ENCODE measurements around the gene GPBP1L1. TPM values are rescaled to one million over a fixed set of nuclear protein-coding genes. Genes with fewer than 3 reads are reported as not detected.
"Not testable (repeated sequence)": the region's sequence is repeated elsewhere in the genome, so short reads cannot be mapped to it uniquely, and the experiment has no call there.

The GPBP1L1 gene
- total RNA-seq, 1 experiment from 2014 or later = 124 TPM

DNA sequence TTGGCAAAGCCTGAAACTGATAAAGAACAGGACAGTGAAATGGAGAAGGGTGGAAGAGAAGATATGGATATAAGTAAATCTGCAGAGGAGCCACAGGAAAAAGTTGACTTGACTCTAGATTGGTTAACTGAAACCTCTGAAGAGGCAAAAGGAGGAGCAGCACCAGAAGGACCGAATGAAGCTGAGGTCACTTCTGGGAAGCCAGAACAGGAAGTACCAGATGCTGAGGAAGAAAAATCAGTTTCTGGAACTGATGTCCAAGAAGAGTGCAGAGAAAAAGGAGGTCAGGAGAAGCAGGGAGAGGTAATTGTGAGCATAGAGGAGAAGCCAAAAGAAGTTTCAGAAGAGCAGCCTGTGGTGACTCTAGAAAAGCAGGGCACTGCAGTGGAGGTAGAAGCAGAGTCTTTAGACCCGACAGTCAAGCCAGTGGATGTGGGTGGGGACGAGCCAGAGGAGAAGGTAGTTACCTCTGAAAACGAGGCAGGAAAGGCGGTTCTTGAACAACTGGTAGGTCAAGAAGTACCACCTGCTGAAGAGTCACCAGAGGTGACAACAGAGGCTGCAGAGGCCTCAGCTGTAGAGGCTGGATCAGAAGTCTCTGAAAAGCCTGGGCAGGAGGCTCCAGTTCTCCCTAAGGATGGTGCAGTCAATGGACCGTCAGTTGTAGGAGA is 78.8 kb downstream of the GPBP1L1 start:
- Histone ChIP-seq H3K27ac (no peak overlapping the region), H2AFZ (no peak overlapping the region), H3K4me2 (no peak overlapping the region), H3K36me3 (ENCODE audit: low read depth) (peaks cover 26% of the 10 kb centered on the region), H4K20me1 (ENCODE audit: insufficient read depth) (peaks cover 9% of the 10 kb centered on the region; the same call in 1 of the 2 replicates), H3K27me3 (ENCODE audit: insufficient read depth, low read depth) (no peaks in the 10 kb centered on the region), H3K4me3 (no peak overlapping the region), H3F3A (ENCODE audit: insufficient read depth, low read depth) (peaks cover 10% of the 10 kb centered on the region; the same call in 1 of the 2 replicates), H3K4me1 (replicated peaks; ENCODE audit: insufficient read depth) (no peaks in the 10 kb centered on the region), H3K79me2 (ENCODE audit: low read depth) (peaks cover 18% of the 10 kb centered on the region; the same call in 1 of the 2 replicates), H3K9me2 (ENCODE audit: insufficient read depth) (no peaks in the 10 kb centered on the region), H3K9me3 (ENCODE audit: insufficient read depth, low read depth) (no peaks in the 10 kb centered on the region)
- intact Hi-C loops (cut with micrococcal nuclease; ENCODE audit: unreplicated experiment) = no loop called here
- no peak for DNase-seq
- BruUV-seq (replicated peaks) = TSS peak; percentile 88
- TF ChIP-seq EZH2 (IDR thresholded peaks at IDR 0.05; ENCODE audit: low read depth) = no peak
- TF ChIP-seq, protein P1, sequence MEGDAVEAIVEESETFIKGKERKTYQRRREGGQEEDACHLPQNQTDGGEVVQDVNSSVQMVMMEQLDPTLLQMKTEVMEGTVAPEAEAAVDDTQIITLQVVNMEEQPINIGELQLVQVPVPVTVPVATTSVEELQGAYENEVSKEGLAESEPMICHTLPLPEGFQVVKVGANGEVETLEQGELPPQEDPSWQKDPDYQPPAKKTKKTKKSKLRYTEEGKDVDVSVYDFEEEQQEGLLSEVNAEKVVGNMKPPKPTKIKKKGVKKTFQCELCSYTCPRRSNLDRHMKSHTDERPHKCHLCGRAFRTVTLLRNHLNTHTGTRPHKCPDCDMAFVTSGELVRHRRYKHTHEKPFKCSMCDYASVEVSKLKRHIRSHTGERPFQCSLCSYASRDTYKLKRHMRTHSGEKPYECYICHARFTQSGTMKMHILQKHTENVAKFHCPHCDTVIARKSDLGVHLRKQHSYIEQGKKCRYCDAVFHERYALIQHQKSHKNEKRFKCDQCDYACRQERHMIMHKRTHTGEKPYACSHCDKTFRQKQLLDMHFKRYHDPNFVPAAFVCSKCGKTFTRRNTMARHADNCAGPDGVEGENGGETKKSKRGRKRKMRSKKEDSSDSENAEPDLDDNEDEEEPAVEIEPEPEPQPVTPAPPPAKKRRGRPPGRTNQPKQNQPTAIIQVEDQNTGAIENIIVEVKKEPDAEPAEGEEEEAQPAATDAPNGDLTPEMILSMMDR (conservative IDR thresholded peaks at IDR 0.05) = no peak
- ChIA-PET POLR2A (ENCODE audit: unreplicated experiment) (no interaction called here), CTCF (interaction anchor here (0.6 kb wide), 1 partner anchor 304 kb away, joined by 6 read pairs; no protein-coding TSS in a partner anchor)

DNA sequence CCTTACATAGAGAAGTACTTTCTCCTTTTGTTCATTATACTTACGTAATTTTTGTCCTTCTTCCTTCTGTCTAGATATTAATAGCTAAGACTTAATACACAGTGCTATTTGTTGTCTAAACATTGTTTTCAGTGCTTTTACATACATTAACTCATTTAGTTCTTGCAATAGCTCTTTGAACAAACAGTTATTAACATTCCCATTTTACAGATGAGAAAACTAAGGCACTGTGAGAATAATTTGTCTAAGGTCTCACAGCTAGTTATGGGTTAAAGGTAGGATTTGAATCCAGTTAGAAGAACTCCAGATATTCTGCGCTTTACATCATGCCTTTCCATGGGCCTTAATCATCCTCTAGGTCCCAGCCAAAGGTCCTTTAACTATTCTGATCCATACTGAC is 82.1 kb downstream of the GPBP1L1 start:
- Histone ChIP-seq H3K9me2 (ENCODE audit: insufficient read depth) (no peaks in the 10 kb centered on the region), H3K79me2 (ENCODE audit: low read depth) (peaks cover 38% of the 10 kb centered on the region), H3K36me3 (ENCODE audit: low read depth) (peaks cover 22% of the 10 kb centered on the region), H3K27me3 (ENCODE audit: insufficient read depth, low read depth) (no peaks in the 10 kb centered on the region), H3K4me1 (replicated peaks; ENCODE audit: insufficient read depth) (no peaks in the 10 kb centered on the region), H3K9me3 (ENCODE audit: insufficient read depth, low read depth) (no peaks in the 10 kb centered on the region), H3K27ac (no peak overlapping the region), H3F3A (ENCODE audit: insufficient read depth, low read depth) (peaks cover 8% of the 10 kb centered on the region; the same call in 1 of the 2 replicates), H3K4me2 (no peak overlapping the region), H2AFZ (no peak overlapping the region), H3K4me3 (no peak overlapping the region), H4K20me1 (ENCODE audit: insufficient read depth) (peaks cover 11% of the 10 kb centered on the region)
- intact Hi-C loops (cut with micrococcal nuclease; ENCODE audit: unreplicated experiment) = no loop called here
- TF ChIP-seq EZH2 (IDR thresholded peaks at IDR 0.05; ENCODE audit: low read depth) = no peak
- BruUV-seq (replicated peaks) = no TSS peak
- CTCF ChIA-PET = no interaction called here
- POLR2A ChIA-PET (ENCODE audit: unreplicated experiment) = no interaction called here
- no peak for DNase-seq

DNA sequence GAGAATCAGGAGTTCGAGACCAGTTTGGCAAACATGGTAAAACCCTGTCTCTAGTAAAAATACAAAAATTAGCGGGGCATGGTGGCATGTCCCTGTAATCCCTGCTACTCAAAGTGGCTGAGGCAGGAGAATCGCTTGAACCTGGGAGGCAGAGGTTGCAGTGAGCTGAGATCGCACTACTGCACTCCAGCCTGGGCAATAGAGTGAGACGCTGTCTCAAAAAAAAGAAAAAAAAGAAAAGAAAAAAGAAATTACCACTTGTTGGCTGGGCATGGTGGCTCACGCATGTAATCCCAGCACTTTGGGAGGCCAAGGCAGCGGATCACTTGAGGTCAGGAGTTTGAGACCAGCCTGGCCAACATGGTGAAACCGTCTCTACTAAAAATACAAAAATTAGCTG is 89.6 kb downstream of the GPBP1L1 start:
- H3K9me2 ChIP-seq (ENCODE audit: insufficient read depth); CTCF ChIA-PET; H3K27me3 ChIP-seq (ENCODE audit: insufficient read depth, low read depth); H3K27ac ChIP-seq; H2AFZ ChIP-seq; DNase-seq; H3K36me3 ChIP-seq (ENCODE audit: low read depth); POLR2A ChIA-PET (ENCODE audit: unreplicated experiment); BruUV-seq (replicated peaks); intact Hi-C loops (cut with micrococcal nuclease; ENCODE audit: unreplicated experiment); H3K4me1 ChIP-seq (replicated peaks; ENCODE audit: insufficient read depth); H3K9me3 ChIP-seq (ENCODE audit: insufficient read depth, low read depth); H3F3A ChIP-seq (ENCODE audit: insufficient read depth, low read depth); H3K4me3 ChIP-seq; H3K4me2 ChIP-seq: not testable (repeated sequence)
- peaks cover 11% of the 10 kb centered on the region for H4K20me1 ChIP-seq (ENCODE audit: insufficient read depth)
- H3K79me2 ChIP-seq (ENCODE audit: low read depth) = peaks cover 78% of the 10 kb centered on the region

DNA sequence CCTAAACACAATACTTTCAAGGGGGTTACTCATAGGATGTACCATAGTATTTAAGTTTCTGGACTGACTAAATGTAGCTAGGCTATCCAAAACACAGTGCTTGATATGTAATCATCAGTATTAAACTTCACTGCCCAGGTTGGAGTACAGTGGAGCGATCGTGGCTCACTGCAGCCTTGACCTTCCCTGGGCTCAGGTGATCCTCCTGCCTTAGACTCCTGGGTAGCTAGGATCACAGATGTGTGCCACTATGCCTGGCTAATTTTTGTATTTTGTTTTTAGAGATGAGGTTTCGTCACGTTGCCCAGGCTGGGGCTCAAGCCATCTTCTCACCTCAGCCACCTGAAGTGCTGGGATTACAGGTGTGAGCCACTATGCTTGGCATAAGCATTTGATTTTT is 91.9 kb downstream of the GPBP1L1 start:
- ChIA-PET CTCF (no interaction called here), POLR2A (ENCODE audit: unreplicated experiment) (interaction anchor here (0.8 kb wide), 1 partner anchor 69 kb away, joined by 13 read pairs; no protein-coding TSS in a partner anchor)
- Histone ChIP-seq H3F3A (ENCODE audit: insufficient read depth, low read depth) (peaks cover 5% of the 10 kb centered on the region; the same call in 1 of the 2 replicates), H3K9me3 (ENCODE audit: insufficient read depth, low read depth) (no peaks in the 10 kb centered on the region), H3K79me2 (ENCODE audit: low read depth) (peaks cover 89% of the 10 kb centered on the region), H3K4me2 (no peak overlapping the region), H4K20me1 (ENCODE audit: insufficient read depth) (peaks cover 18% of the 10 kb centered on the region), H2AFZ (no peak overlapping the region), H3K4me3 (no peak overlapping the region), H3K27me3 (ENCODE audit: insufficient read depth, low read depth) (no peaks in the 10 kb centered on the region), H3K9me2 (ENCODE audit: insufficient read depth) (no peaks in the 10 kb centered on the region), H3K27ac (no peak overlapping the region), H3K4me1 (replicated peaks; ENCODE audit: insufficient read depth) (no peaks in the 10 kb centered on the region), H3K36me3 (ENCODE audit: low read depth) (peaks cover 16% of the 10 kb centered on the region)
- no TSS peak for BruUV-seq (replicated peaks)
- TF ChIP-seq, protein P1 (conservative IDR thresholded peaks at IDR 0.05) = no peak
- no peak for TF ChIP-seq EZH2 (IDR thresholded peaks at IDR 0.05; ENCODE audit: low read depth)
- DNase-seq = no peak
- intact Hi-C loops (cut with micrococcal nuclease; ENCODE audit: unreplicated experiment) = no loop called here
